Thyroid gland (tissue), 4 donors: ENCODE results near the gene ITFG1. TPM values are rescaled to one million over a fixed set of nuclear protein-coding genes. Genes with fewer than 3 reads are reported as not detected.

Experiments
- DNase-seq, 2 donors: peaks; one replicate each; pipeline ENCODE4 v3.0.0-alpha.2; 2019
- H3K27ac ChIP-seq, 3 donors: fragments of 200-600 bp; sonication (generic); 1 replicate in 2 of 3; 2 replicates in 1 of 3; pipeline ENCODE4 v1.5.1; 2016 to 2019; ENCODE audit warnings: mild to moderate bottlenecking in 1 of 3, moderate library complexity in 1 of 3
- H3K27me3 ChIP-seq: fragments of 200-600 bp; sonication (generic); one replicate; pipeline ENCODE4 v1.5.1; 2019
- H3K36me3 ChIP-seq, 2 donors: fragments of 200-600 bp; sonication (generic); one replicate each; pipeline ENCODE4 v1.5.1; 2016 to 2019
- H3K4me1 ChIP-seq, 2 donors: fragments of 200-600 bp; sonication (generic); one replicate each; pipeline ENCODE4 v1.5.1; 2017 to 2019
- H3K4me3 ChIP-seq, 3 donors: fragments of 200-600 bp; sonication (generic); replicated peaks in 1 of 3; 1 replicate in 2 of 3; 2 replicates in 1 of 3; pipeline ENCODE4 v1.5.1; 2016; ENCODE audit warnings: mild to moderate bottlenecking in 1 of 3
- H3K9me3 ChIP-seq: fragments of 200-600 bp; sonication (generic); one replicate; pipeline ENCODE4 v1.5.1; 2017
- POLR2A ChIP-seq, 2 donors: fragments of 450-650 bp; IDR thresholded peaks; one replicate each; pipeline ENCODE4 v1.6.1; 2017; ENCODE audit warnings: antibody characterized with exemption in 2 of 2, mild to moderate bottlenecking in 2 of 2, moderate library complexity in 1 of 2
- WGBS, 2 donors: methylation state at CpG; one replicate each; pipeline ENCODE4 v1.1.5; 2017; 5-methylcytosine and 5-hydroxymethylcytosine counted together
- intact Hi-C: fragments of 100-400 bp; cut with DNase I; formaldehyde crosslinking; loops from one replicate; pipeline ENCODE4 v1.15.1; 2023
- total RNA-seq, 4 donors: library from RNA; depleted of rRNA; stranded (reverse); fragments of >200 nt; gene quantifications; one replicate each; pipeline ENCODE4 v1.2.3, GENCODE V29; 2016
- TF ChIP-seq, protein P1 (sequence below), 6 experiments: fragments of 200-600 bp in 3 of 6; fragments of 450-650 bp in 3 of 6; sonication (generic) in 3 of 6; IDR thresholded peaks; one replicate each; pipeline ENCODE4 v1.5.1; 2016 to 2019; ENCODE audit warnings: antibody characterized with exemption in 6 of 6, mild to moderate bottlenecking in 2 of 6, inconsistent platforms in 1 of 6, moderate library complexity in 1 of 6

Gene ITFG1
- total RNA-seq, 4 donors from 2014 or later = 64.8 to 75.6 (median 71.7) TPM

DNA sequence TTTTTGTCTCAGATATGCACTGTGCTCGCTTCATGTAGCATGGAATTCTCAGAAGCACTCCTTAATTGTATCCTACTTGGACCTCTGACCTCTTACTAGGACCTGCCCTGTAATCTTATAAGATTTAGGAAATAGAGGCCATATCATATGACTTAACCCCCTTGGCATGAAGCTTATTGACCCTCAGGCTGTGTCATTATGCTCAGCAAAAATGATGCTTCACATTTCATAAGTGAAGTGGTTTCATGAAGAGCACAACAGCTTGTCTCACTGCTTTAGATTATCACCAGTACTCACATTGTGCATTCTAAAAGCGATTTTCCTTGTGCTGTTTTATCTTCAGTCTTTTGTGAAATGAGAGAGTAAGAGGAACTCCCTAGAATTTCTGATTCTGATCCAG, 6.6 kb upstream of the ITFG1 start:
- Histone ChIP-seq H3K4me1 (peaks cover 33% of the 10 kb centered on the region in 2 donors), H3K4me3 (no peak overlapping the region), H3K9me3 (no peaks in the 10 kb centered on the region), H3K27me3 (no peaks in the 10 kb centered on the region), H3K27ac (no peak overlapping the region), H3K36me3 (no peaks in the 10 kb centered on the region)
- intact Hi-C loops = no loop called here
- 93 to 98% methylated on average over 2 of the region's 2 CpGs for WGBS, 2 donors
- DNase-seq = no peak
- TF ChIP-seq POLR2A (IDR thresholded peaks at IDR 0.05) = no peak
- TF ChIP-seq, protein P1, sequence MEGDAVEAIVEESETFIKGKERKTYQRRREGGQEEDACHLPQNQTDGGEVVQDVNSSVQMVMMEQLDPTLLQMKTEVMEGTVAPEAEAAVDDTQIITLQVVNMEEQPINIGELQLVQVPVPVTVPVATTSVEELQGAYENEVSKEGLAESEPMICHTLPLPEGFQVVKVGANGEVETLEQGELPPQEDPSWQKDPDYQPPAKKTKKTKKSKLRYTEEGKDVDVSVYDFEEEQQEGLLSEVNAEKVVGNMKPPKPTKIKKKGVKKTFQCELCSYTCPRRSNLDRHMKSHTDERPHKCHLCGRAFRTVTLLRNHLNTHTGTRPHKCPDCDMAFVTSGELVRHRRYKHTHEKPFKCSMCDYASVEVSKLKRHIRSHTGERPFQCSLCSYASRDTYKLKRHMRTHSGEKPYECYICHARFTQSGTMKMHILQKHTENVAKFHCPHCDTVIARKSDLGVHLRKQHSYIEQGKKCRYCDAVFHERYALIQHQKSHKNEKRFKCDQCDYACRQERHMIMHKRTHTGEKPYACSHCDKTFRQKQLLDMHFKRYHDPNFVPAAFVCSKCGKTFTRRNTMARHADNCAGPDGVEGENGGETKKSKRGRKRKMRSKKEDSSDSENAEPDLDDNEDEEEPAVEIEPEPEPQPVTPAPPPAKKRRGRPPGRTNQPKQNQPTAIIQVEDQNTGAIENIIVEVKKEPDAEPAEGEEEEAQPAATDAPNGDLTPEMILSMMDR (IDR thresholded peaks at IDR 0.05) = no peak

DNA sequence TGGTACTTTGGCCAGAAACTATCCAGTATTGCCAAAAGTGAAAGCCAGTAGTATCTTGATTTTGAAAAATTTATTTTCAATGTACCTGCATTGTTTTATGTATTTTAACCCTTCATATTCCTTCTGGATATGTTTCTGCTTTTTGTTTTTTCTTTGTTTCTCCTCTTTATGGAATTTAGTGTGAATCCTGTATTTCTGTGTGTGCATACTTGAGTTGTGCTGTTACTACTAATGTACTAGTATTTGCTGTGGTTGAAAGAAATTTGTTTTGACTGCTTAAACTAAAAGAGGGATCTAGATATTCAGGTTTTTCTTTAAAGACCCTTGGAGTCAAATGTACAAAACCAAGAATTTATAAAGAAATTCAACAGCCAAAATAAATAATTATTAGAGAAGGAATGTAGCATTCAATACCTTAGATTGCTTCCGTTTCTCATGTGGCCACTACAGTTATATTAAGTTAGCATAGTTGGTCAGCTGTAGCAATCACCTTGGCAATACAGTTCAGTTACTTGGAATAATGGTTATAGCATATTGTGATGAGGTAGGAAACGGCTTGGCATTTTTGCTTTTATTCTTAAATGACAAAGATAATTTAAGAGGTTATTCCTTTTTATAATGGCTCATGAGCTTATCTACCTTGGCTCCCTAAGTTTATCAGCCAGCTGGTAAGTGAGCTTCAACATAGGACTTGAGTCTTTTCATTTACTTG, 5.2 kb upstream of the ITFG1 start:
- H3K4me3 ChIP-seq = no peak overlapping the region
- intact Hi-C loops = no loop called here
- TF ChIP-seq, protein P1 (IDR thresholded peaks at IDR 0.05) = no peak
- no peak for TF ChIP-seq POLR2A (IDR thresholded peaks at IDR 0.05)
- no peaks in the 10 kb centered on the region for H3K36me3 ChIP-seq
- H3K4me1 ChIP-seq = peaks cover 38% of the 10 kb centered on the region in 2 donors
- no peaks in the 10 kb centered on the region for H3K9me3 ChIP-seq
- H3K27ac ChIP-seq = no peak overlapping the region
- WGBS, 2 donors = 62 to 74% methylated on average over 2 of the region's 2 CpGs
- no peaks in the 10 kb centered on the region for H3K27me3 ChIP-seq
- no peak for DNase-seq

DNA sequence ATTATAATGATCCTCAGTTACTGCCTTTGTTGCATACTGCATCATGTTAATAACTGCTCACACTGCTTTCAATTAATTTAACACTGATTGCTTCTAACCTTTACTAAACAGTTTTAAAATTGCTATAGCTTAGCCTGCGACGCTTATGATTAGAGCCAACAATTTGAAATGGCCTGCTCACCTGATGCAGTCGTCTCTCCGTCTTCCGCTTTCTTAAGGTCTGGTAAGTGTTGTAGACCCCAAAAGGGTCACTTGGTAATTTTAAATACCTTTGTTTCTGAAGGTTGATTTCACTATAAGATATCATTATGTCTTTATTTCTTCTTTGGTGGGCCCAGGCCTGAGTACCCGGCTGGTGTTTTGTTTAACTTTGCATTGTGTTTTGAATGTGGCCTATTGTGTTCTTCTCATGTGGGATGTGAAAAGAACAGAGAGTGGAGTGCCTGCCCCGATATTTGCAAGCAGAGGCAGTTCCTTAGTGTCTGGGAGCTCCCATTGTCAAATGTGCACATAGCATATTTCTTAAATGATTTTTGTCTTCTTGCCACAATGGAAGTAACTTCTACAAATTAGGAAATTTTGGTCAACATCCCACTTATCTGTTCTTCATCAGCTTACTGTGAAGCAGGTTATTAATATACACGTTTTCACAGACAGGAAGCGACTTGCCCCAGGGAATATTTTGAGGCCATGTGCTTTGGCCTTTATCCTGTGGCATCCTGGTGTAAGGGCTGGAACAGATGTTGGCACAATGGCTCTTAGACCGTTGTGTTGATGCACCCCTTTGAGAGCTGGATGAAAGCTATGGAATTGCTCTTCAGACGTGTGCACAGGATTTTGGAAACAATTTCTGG, 3.1 kb upstream of the ITFG1 start:
- Histone ChIP-seq H3K27me3 (no peaks in the 10 kb centered on the region), H3K4me1 (peaks cover 41 to 50% of the 10 kb centered on the region in 2 donors), H3K4me3 (no peak overlapping the region), H3K27ac (no peak overlapping the region), H3K36me3 (no peaks in the 10 kb centered on the region), H3K9me3 (no peaks in the 10 kb centered on the region)
- TF ChIP-seq, protein P1 (IDR thresholded peaks at IDR 0.05) = no peak
- no peak for TF ChIP-seq POLR2A (IDR thresholded peaks at IDR 0.05)
- 69 to 71% methylated on average over 11 of the region's 11 CpGs for WGBS, 2 donors
- intact Hi-C loops = no loop called here
- no peak for DNase-seq

DNA sequence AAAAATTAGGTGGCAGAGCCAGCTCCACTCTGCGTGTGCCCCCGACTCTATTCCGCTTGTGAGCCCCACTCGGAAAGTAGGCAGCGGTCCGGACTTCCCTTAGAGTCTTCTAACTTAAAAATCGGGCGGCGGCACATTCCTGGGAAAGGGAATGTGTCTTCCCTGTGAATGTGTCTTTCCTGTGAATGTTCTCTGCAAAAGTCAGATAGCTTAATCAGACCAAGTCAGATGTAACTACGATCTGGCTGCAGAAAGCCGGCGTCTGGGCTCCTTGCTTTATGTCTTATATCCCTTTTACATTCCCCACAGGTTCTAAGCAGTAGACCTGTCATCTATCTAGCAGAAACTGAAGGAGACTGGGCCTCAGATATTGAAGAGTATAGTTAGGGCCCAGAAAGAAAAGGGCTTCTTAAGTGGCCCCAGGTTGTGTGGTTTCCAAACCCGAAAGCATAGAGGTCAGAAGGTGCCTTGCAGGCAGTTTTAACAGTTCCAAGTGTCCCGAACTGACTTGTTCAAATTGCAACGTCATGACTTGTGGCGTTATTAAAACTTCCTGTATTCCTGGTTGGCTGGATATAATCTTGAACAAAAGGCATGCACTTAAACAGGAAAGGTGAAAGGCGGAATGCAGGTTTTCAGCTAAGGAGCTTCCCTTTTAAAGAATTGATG, 869 bp upstream of the ITFG1 start:
- Histone ChIP-seq H3K27me3 (no peaks in the 10 kb centered on the region), H3K9me3 (no peaks in the 10 kb centered on the region), H3K27ac (peak overlapping the region; percentile 98 to 99 (median 99)), H3K36me3 (no peaks in the 10 kb centered on the region), H3K4me1 (peaks cover 38 to 50% of the 10 kb centered on the region in 2 donors), H3K4me3 (peak overlapping the region; percentile 8 to 73 (median 67))
- peak; percentile 23 to 34 for DNase-seq
- intact Hi-C loops = no loop called here
- TF ChIP-seq, protein P1 (IDR thresholded peaks at IDR 0.05) = peak in 1 of 6 experiments; percentile 10
- peak in 1 of 2 donors; percentile 21 for TF ChIP-seq POLR2A (IDR thresholded peaks at IDR 0.05)
- 1% methylated on average over 17 of the region's 17 CpGs for WGBS, 2 donors
